ENCODE data around the gene GGT7. TPM values are rescaled to one million over a fixed set of nuclear protein-coding genes. Genes with fewer than 3 reads are reported as not detected.

GGT7 gene
- total and polyA plus RNA-seq, 2 experiments from 2014 or later, result 32.3 to 53.8 TPM

DNA sequence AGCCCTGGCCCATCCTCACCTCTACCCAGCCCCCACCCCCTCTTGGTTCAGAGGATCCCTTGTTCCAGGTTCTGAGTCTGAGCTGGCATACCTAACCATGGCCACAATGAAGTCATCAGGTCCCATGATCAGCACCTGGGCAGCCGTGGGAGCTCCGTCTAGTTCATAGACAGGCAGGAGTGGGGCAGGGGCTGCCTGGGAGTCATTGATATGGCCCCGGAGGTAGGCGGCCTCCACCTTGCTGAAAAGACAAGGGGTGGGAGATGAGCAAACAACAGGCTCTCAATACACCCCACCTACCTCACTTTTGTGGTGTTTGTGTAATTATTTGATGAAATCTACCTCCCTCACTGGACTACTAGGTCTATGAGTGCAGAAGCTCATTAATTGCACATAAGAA lies 20.4 kb downstream of the GGT7 start:
- DNase-seq (ENCODE audit: low read depth in 1 of 2, low spot score in 1 of 2), result no peak
- no peaks in the 10 kb centered on the region for H3K4me1 ChIP-seq (ENCODE audit: low read depth)
- H3K27me3 ChIP-seq, result no peaks in the 10 kb centered on the region
- H3K36me3 ChIP-seq, result peaks cover 43% of the 10 kb centered on the region
- no peak overlapping the region for H3K27ac ChIP-seq
- TF ChIP-seq, protein P1, sequence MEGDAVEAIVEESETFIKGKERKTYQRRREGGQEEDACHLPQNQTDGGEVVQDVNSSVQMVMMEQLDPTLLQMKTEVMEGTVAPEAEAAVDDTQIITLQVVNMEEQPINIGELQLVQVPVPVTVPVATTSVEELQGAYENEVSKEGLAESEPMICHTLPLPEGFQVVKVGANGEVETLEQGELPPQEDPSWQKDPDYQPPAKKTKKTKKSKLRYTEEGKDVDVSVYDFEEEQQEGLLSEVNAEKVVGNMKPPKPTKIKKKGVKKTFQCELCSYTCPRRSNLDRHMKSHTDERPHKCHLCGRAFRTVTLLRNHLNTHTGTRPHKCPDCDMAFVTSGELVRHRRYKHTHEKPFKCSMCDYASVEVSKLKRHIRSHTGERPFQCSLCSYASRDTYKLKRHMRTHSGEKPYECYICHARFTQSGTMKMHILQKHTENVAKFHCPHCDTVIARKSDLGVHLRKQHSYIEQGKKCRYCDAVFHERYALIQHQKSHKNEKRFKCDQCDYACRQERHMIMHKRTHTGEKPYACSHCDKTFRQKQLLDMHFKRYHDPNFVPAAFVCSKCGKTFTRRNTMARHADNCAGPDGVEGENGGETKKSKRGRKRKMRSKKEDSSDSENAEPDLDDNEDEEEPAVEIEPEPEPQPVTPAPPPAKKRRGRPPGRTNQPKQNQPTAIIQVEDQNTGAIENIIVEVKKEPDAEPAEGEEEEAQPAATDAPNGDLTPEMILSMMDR (IDR thresholded peaks at IDR 0.05; ENCODE audit: low read depth, low read length), result no peak
- H3K9me3 ChIP-seq (ENCODE audit: low read depth), result no peaks in the 10 kb centered on the region
- H3K4me3 ChIP-seq, result no peak overlapping the region

DNA sequence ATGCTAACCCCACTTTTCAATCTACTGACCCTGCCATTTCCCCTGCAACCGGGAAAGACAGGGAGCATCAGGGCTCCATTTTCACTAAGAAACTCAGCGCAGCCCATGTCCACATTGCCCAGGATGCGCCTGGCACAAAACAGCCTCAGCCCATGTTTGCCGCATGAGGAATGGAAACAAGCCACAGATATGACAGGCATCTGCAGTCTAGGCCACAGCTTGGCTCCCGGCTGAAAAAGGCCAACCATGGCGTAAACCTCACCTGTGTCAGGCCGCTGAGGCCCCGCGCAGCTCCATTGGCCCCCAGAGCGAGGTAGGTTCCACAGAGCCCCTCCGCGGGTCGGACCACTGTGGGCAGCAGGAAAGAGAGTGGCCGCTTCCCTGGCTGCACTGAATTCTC lies 21.7 kb downstream of the GGT7 start:
- Histone ChIP-seq H3K4me3 (no peak overlapping the region), H3K36me3 (peaks cover 43% of the 10 kb centered on the region), H3K27ac (no peak overlapping the region), H3K9me3 (ENCODE audit: low read depth) (no peaks in the 10 kb centered on the region), H3K4me1 (ENCODE audit: low read depth) (no peaks in the 10 kb centered on the region), H3K27me3 (no peaks in the 10 kb centered on the region)
- no peak for DNase-seq (ENCODE audit: low read depth in 1 of 2, low spot score in 1 of 2)
- TF ChIP-seq, protein P1 (IDR thresholded peaks at IDR 0.05; ENCODE audit: low read depth, low read length), result no peak

DNA sequence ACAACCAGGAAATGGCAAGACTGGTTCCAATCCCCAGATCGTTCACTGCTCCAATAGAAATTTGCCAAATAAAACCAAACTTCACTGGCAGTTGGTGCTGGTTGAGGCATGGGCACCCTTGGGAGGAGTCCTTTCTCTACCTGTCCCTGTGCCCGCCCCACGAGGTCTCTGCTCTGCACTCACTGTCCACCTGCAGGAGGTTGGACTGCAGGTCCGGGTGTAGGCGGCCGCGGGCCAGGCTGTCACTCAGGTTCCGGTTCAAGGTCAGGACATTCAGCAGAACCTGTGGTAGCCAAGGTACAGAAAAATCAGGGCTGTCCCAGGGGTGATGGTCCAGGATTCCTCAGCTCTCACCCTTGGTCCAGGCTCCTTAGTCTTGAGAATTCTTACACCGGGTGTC lies 22.9 kb downstream of the GGT7 start:
- no peaks in the 10 kb centered on the region for H3K27me3 ChIP-seq
- H3K9me3 ChIP-seq (ENCODE audit: low read depth), result no peaks in the 10 kb centered on the region

DNA sequence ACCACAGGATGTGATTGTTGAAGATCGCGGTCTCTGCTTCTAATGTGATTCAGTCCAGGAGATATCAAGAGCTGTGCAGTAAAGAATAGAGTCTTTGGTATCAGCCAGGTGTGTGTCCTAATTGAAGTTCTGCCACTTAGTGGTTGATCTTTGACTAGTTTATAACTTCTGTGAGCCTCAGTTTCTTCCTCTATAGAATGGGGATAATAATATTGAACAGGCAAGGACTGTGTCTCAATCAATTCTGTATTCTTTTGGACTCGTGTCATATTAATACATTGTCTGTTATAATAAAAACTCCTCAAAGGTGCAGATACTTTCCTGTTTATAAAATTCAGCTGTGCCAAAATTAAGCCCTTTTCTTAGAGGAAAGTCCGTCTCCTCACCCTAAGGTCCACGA lies 24.1 kb downstream of the GGT7 start:
- Histone ChIP-seq H3K4me3 (no peak overlapping the region), H3K36me3 (peaks cover 27% of the 10 kb centered on the region), H3K27ac (no peak overlapping the region), H3K4me1 (ENCODE audit: low read depth) (no peaks in the 10 kb centered on the region), H3K9me3 (ENCODE audit: low read depth) (no peaks in the 10 kb centered on the region), H3K27me3 (no peaks in the 10 kb centered on the region)
- TF ChIP-seq, protein P1 (IDR thresholded peaks at IDR 0.05; ENCODE audit: low read depth, low read length), result no peak
- DNase-seq (ENCODE audit: low read depth in 1 of 2, low spot score in 1 of 2), result no peak

More for the DNA sequence above, 22.9 kb downstream of the GGT7 start:
- Histone ChIP-seq H3K36me3 (peaks cover 36% of the 10 kb centered on the region), H3K27ac (no peak overlapping the region), H3K4me3 (no peak overlapping the region), H3K4me1 (ENCODE audit: low read depth) (no peaks in the 10 kb centered on the region)
- DNase-seq (ENCODE audit: low read depth in 1 of 2, low spot score in 1 of 2), result no peak
- TF ChIP-seq, protein P1 (IDR thresholded peaks at IDR 0.05; ENCODE audit: low read depth, low read length), result no peak

DNA sequence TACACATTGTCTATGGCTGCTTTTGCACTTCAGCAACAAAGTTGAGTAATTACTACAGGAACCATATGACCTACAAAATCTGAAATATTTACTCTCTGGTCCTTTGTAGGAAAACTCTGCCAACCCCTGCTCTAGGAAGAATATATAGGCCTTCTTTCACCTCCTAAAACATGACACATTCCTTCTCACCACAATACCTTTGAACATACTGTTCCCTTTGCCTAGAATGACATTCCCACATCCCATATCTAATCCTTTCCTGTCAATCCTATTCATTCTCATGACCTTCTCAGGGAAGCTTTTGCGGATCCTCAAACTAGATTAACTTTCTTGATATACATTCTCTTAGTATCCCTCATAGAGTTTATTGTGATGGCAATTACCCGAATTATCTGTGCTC lies 29.2 kb downstream of the GGT7 start:
- Histone ChIP-seq H3K9me3 (ENCODE audit: low read depth) (no peaks in the 10 kb centered on the region), H3K4me1 (ENCODE audit: low read depth) (no peaks in the 10 kb centered on the region), H3K27me3 (no peaks in the 10 kb centered on the region), H3K27ac (no peak overlapping the region), H3K4me3 (no peak overlapping the region), H3K36me3 (no peaks in the 10 kb centered on the region)
- TF ChIP-seq, protein P1 (IDR thresholded peaks at IDR 0.05; ENCODE audit: low read depth, low read length), result no peak
- DNase-seq (ENCODE audit: low read depth in 1 of 2, low spot score in 1 of 2), result peak in 1 of 2 donors; percentile 30

DNA sequence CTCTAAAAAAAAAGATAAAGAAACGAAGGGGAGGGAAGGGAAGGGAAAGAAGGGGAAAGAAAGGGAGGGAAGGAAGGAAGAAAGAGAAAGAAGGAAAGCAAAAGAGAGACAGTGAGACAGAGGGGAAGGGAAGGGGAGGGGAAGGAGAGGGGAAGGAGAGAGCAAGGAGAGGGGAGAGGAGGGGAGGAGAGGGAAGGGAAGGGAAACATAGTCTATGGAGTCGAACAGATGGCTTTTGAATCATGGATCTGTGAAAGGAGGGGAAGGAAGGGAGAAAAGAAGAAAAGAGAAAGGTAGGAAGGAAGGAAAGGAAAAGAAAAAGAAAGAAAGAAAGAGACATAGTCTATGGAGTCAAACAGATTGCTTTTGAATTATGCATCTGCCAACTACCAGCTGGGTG lies 30.5 kb downstream of the GGT7 start:
- Histone ChIP-seq H3K4me3 (no peak overlapping the region), H3K27me3 (no peaks in the 10 kb centered on the region), H3K27ac (no peak overlapping the region), H3K36me3 (no peaks in the 10 kb centered on the region), H3K4me1 (ENCODE audit: low read depth) (no peaks in the 10 kb centered on the region), H3K9me3 (ENCODE audit: low read depth) (no peaks in the 10 kb centered on the region)
- no peak for DNase-seq (ENCODE audit: low read depth in 1 of 2, low spot score in 1 of 2)
- TF ChIP-seq, protein P1 (IDR thresholded peaks at IDR 0.05; ENCODE audit: low read depth, low read length), result no peak
